Measurements from ENCODE around the gene PRKAG1.

- TF ChIP-seq CTCF (IDR thresholded peaks at IDR 0.05) = no peak
- no peak for TF ChIP-seq POLR2A (IDR thresholded peaks at IDR 0.05)
- no peak for TF ChIP-seq POLR2AphosphoS5 (IDR thresholded peaks at IDR 0.05)
- TF ChIP-seq EP300 (IDR thresholded peaks at IDR 0.05) = no peak
These were observed 15.2 kb upstream of the PRKAG1 start for GRCh38 chr12:49033611-49034285.

Data from gastroesophageal sphincter (tissue), 3 donors.